Stimulated activated CD4-positive, alpha-beta T cell treated with anti-CD3 and anti-CD28 coated beads, TNF-alpha, amount 100 ng/mL, for 48 hours (primary cell): ENCODE results near the gene PRKD1.

ENCODE experiments used
- DNase-seq, 3 donors: peaks; one replicate each; pipeline ENCODE4 v3.0.0-alpha.2; 2020; ENCODE audit warnings: low read depth in 3 of 3

PRKD1 gene

GRCh38 chr14:29927376-29928116 lies at the start of gene PRKD1:
TSS of gene PRKD1 (minus strand) at chr14:29927847.
- DNase-seq, result no peak

DNA sequence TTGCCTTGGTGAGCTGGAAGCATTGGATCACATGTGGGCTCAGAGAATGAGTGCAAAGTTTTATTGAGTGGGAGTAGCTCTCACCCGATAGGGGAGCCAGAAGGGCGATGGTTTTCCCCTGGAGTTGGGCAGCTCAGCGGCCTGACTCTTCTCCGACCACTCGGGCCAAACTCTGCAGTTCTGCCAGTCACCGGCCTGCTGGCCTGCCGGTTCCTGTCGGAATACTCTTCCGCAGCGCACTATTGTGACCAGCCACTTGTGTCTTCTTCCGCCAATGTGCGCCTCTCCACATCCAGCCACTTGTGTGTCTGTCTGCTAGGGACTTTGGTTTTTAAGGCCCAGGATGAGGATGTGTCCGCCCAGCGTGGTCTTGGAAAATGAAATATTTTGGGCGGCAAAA lies 43.5 kb upstream of the PRKD1 start:
- DNase-seq, result no peak

DNA sequence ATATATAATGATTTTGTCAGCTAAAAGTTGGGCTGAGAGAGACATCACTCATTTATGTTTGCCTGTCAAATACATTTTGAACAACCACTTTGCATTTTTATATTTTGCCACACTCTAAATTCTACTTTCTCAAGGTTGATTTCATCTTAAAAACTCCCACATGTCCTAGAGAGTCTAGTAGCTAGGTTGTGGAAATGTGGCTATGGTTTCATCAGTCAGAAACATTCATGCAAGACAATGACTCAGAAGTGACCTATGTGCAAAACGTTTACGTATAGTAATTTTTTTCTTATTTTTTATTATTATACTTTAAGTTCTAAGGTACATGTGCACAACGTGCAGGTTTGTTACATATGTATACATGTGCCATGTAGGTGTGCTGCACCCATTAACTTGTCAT lies 27.4 kb upstream of the PRKD1 start:
- no peak for DNase-seq

DNA sequence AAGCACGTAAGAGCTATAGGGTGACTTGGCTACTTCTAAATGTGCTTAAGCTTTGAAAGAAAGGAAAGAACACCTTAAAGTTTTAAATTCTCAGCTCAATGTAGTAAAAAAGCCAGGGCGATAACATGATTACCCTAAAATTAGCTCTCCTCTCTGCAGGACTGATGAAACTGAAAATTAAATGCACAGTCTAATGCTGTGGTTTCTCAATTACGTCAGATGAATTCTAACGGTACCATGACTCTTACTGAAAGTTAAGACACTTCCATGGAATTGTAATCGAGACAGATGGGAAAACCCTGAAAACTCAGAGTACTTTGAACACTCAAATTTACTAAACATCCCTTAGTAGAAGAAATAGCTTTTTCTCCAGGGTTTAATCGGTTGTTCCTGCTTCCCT lies 25.9 kb upstream of the PRKD1 start:
- no peak for DNase-seq

- no peak for DNase-seq
These were observed 16.4 kb upstream of the PRKD1 start for GRCh38 chr14:29944091-29944490.

DNA sequence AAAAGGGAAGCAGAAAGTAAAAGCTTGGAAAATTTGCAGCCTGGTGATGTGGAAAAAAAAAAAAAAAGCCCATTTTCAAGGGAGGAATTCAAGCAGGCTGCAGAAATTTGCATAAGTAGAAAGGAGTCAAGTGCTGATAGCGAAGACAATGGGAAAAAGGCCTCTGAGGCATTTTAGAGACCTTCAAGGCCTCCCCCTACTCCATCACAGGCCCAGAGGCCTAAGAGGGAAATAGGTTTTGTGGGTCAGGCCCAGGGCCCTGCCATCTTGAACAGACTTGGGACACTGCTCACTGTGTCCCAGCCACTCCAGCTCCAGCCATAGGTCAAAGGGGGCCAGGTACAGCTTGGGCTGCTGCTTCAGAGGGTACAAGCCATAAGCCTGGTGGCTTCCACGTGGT lies 13.8 kb upstream of the PRKD1 start:
- no peak for DNase-seq

GRCh38 chr14:29940482-29940881 lies 12.8 kb upstream of the PRKD1 start:
- no peak for DNase-seq

- no peak for DNase-seq
These were observed 9.5 kb upstream of the PRKD1 start for GRCh38 chr14:29937116-29937515.

- DNase-seq, result no peak
These were observed 2.6 kb upstream of the PRKD1 start for GRCh38 chr14:29930283-29930682.

DNA sequence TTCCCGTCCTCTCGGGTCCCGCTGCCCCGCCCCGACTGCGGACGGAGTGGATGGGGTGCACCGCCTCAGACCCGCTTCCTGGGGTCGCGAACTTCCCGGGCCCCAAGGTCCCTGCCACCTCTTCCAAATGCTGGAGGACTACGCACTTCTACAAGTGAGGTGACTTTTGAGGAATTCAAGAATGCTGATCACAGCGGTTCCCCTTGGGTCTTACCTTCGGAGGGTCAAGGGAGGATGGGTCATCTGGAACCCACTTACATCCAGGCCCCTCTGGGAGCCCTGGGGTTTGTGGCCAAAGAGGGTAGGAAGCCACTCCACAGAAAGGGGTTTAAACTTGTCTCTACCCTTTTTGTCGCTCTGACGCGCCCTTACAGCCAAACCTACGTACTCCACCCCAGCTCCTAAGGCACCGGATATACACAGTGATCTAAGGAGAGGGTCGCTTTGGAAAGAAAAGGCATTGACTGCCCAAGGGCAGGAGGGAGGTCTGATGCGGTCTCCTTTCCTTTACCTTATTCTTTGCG lies 532 bp upstream of the PRKD1 start:
- no peak for DNase-seq

DNA sequence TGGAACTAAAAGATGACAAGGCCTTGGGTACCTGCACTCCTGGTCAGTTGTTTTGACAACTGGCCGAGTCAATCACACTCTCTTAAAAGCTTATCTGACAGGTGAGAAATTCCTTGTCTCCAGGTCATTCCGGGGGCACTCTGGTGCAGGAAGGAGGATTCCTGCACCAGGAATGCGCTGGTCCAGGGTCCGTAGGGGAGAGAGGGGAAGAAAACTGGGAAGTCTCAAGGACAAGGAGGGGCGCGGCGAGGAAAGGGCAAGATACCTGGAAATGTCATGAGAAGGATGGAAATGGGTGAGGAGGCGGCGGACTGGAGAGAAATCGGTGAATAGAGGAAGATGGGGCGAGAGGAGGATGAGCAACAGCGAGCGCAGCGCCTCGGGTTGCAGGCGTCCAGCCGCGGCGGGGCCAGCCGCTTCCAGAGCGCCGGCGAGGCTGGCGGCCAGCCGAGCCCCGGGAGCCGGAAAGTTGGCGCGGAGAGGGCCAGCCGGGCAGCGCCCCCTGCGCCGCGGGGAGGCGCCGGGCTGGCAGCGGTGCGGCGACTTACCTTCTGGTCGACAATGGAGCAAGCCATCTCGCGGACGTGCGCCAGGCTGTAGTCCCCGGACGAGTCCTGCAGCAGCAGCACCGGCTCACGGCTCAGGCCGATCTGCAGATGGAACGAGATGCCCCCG lies 809 bp downstream of the PRKD1 start:
- DNase-seq, result peak in 1 of 3 donors; percentile 0

- DNase-seq, result no peak
These were observed 1.4 kb downstream of the PRKD1 start for GRCh38 chr14:29926228-29926627.

DNA sequence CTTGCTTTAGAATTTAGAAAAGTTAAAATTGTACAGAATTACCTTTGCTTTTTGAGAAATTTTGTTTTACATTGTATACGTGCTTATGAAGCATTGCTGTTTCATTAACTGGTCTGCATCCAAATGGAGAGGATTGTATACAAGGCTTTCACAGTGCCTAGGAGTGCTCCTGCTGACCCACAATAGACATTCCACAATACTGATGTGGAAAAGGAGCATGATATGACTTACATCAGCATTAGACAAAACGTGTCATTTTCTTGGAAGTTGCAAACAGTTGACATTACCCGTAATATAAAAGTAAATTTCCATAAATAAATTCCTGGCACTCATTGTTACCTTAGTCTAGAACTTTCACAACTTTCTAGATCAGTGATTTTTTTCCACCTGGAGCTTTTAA lies 1.9 kb downstream of the PRKD1 start:
- no peak for DNase-seq

DNA sequence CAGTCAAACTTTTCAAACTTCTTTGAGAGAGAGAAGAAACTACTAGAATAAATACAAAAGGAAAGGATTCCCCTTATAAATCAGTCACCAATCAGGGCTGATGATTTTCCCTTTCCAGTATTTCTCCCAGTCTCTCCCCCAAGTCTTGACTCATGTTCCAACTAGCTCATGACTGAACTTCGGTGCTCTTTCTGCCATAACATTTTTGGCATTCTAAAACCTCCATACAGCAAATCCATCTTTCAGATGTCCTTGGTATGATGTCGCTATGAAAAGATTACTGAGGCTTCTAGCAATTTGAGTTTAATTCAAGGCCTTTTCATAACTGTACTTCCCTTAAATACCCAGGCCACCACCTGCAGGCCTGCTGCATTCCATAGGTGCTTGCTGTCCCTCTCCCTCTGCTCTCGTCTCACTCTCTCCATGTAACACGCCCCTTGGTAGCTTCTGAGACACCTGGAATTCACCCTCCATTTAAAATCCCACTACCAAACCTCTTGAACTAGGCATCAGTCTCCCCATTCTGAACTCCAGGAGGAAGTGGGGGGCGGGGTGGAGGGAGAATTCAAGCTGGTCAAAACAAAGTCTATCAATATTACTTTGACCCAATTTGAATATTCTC lies 2.4 kb downstream of the PRKD1 start:
- DNase-seq, result no peak

GRCh38 chr14:29919845-29920244 lies 7.8 kb downstream of the PRKD1 start:
- no peak for DNase-seq

DNA sequence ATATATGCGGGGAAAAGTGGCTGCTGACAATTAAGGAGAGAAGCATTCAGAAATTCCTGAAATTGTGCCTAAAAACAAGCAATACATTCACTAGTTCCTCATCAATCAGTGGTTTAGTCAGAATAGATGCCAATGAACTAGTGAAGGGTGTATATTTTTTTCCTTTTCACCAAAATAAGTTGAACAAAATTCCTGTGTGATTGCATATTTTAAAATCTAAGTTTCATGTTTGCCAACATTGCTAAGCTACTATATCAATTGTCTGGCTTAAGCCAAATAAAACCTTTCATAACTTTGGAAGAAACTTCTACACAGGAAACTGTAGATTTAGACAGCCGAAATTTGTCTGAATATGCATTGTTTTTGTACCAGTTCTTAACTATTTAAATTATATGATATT lies 8.7 kb downstream of the PRKD1 start:
- DNase-seq, result no peak

DNA sequence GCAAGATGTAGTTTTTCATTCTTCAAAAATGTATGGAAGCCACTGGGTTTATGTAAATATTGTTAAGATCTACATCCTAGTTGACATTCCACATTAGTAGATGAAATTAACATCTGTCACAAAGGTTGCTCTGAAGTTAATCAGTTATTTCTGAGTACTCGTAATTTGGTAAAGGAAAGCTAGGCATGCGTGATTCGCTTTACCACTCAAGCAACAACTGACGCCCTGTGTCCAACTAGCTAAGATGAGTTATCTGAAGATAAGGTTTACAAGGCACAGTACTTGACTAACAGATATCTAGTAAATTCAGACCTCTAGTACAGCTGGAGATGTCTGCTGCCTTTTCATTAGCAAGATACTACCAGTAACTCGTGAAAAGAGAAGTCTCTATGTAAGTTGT lies 14.1 kb downstream of the PRKD1 start:
- no peak for DNase-seq

DNA sequence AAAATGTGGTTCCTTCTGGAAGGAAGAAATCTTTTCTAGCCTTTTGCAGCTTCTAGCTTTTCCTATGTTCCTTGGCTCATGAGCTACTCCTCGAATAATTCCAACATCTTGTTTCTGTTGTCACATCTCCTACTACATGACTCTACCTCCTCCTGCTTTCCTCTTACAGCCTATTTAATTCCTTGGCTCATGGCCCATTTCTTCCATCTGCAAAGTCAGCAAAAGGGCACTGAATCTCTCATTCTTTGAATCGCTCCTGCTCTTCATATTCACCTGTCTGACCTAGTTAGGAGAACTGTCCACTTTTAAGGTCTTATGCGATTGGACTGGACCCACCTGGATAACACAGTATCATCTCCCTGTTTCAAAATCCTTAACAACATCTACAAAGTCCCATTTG lies 15.8 kb downstream of the PRKD1 start:
- DNase-seq, result no peak

DNA sequence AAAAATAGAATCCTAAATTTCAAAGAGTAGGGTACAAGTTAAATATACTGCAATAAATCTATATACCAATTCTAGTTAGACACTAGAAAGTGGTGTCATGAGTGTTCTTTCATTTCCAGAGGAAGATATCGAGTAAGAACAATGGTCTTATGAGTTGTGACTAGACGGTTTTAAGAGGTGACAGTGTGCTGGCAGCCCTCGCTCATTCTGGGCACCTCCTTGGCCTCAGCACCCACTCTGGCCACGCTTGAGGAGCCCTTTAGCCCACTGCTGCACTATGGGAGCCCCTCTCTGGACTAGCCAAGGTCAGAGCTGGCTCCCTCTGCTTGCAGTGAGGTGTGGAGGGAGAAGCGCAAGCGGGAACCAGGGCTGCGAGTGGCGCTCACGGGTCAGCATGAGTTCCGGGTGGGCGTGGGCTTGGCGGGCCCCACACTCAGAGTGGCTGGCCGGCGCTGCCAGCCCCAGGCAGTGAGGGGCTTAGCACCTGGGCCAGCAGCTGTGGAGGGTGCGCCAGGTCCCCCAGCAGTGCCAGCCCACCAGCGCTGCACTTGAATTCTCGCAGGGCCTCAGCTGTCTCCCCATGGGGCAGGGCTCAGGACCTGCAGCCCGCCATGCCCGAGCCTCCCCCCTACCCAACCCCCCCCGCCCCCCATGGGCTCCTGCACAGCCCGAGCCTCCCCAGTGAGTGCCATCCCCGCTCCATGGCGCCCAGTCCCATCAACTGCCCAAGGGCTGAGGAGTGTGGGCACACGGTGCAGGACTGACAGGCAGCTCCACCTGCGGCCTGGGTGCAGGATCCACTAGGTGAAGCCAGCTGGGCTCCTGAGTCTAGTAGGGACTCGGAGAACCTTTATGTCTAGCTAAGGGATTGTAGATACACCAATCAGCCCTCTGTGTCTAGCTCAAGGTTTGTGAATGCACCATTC lies 18.7 kb downstream of the PRKD1 start:
- no peak for DNase-seq

DNA sequence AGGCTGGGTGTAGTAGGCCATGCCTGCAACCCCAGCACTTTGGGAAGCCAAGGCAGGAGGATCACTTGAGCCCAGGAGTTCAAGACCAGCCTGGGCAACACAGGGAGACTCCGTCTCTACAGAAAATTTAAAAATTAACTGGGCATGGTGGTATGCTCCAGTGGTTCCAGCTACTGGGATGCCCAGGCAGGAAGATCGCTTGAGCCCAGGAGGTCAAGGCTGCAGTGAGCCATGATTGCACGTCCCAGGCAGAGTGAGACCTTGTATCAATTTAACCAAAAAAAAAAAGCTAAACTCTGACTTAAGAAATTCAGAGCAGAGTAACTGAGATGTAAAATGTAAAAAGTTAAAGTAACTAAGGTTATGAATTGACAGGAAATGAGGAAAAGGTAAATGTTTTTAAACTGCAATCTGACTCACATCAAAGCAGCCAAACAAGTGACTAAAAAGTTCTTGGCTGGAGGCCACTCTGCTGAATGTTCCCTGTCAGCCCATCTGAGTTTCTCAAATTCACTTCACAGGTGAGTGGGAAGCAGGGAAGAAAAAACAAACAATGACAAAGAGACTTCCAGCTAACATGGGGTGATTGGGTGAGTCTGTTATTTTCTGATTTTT lies 21.3 kb downstream of the PRKD1 start:
- no peak for DNase-seq

GRCh38 chr14:29905543-29905942 lies 22.1 kb downstream of the PRKD1 start:
- no peak for DNase-seq
